Activated CD8-positive, alpha-beta memory T cell treated with anti-CD3 and anti-CD28 coated beads, Interleukin-2, amount 10 ng/mL, durations not matched to agents 7 days and 5 days (primary cell): ENCODE measurements around the gene RHBDF2. TPM values are rescaled to one million over a fixed set of nuclear protein-coding genes. Genes with fewer than 3 reads are reported as not detected.

Experiments used
- ATAC-seq: fragments of 150-1000 bp; cut with Tn5 transposase; one replicate; pipeline ENCODE4 v1.10.0; 2021; ENCODE audit warnings: moderate library complexity
- CTCF ChIA-PET: fragments of 350-600 bp; sonication (Branson Sonifier 250); formaldehyde crosslinking; loops from one replicate; lab custom pipeline; 2021; ENCODE audit warnings: antibody characterized with exemption; lab: Charles Lee
- DNase-seq: peaks from one replicate; pipeline ENCODE4 v3.0.0-alpha.2; 2020
- H3K27ac Mint-ChIP-seq: one replicate; pipeline ENCODE4 v1.8.0; 2021; ENCODE audit warnings: mild to moderate bottlenecking, mixed read lengths
- H3K27me3 Mint-ChIP-seq: one replicate; pipeline ENCODE4 v1.8.0; 2021; ENCODE audit warnings: mixed read lengths
- H3K36me3 Mint-ChIP-seq: one replicate; pipeline ENCODE4 v1.8.0; 2021; ENCODE audit warnings: mild to moderate bottlenecking, mixed read lengths
- H3K4me1 Mint-ChIP-seq: one replicate; pipeline ENCODE4 v1.8.0; 2021; ENCODE audit warnings: mixed read lengths
- H3K4me3 Mint-ChIP-seq: one replicate; pipeline ENCODE4 v1.8.0; 2021; ENCODE audit warnings: mild to moderate bottlenecking, moderate library complexity, mixed read lengths
- H3K9me3 Mint-ChIP-seq: one replicate; pipeline ENCODE4 v1.8.0; 2022; ENCODE audit warnings: low read depth, mixed read lengths
- total RNA-seq, 2 experiments: library from RNA; stranded (reverse); gene quantifications; one replicate each; pipeline ENCODE4 v1.2.3, GENCODE V29; 2021

RHBDF2 gene
- total RNA-seq, 2 experiments from 2014 or later = 29.6 to 42.1 TPM

DNA sequence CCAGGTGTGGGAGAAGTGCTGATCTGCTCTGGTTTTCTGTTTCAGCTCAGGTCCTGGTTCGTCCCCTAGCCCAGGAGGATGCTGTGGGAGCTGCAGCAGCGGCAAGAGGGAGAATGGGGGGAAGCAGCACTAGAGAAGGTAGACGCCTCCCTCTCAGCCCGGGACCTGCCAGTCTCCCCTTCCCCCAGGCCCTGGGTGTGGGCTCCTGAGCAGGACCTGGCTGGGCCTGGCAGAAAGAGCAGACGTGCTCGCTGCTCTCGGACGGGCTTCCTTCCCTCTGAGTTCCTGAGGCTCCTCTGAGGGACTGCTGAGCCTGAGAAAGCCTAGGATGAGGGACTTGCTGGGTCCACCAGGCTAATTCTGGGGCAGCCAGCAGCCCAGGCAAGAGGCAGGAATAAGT is 41.8 kb upstream of the RHBDF2 start:
- Mint-ChIP-seq H3K9me3 (no peaks in the 10 kb centered on the region), H3K4me1 (peaks cover 2% of the 10 kb centered on the region), H3K27ac (no peak overlapping the region), H3K27me3 (peaks cover 45% of the 10 kb centered on the region), H3K4me3 (no peak overlapping the region), H3K36me3 (no peaks in the 10 kb centered on the region)
- CTCF ChIA-PET = interaction anchor here (0.7 to 6.4 kb wide), 6 partner anchors 15 to 513 kb away, joined by 3 to 77 read pairs (median 6); no protein-coding TSS in a partner anchor
- ATAC-seq (no peak), DNase-seq (no peak)

DNA sequence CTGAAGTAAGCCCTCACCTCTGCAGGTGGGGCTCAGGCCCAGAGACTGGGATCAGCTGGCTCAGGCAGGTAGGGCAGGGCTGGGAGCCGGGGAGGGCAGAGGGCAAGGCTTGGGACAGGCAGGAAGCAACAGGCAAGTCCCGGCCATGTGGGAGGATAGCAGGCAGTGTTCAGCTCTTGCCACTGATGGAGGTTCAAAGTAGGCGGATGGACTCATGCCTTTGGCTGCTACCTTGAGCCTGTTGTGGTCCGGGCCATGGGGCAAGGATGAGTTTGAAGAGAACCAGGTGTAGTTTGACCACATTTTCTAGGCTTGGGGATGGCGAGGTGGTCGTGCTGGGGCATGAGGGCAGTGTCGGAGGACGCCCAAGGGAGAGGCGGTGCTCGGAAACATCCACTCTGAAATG is 41.3 kb upstream of the RHBDF2 start:
- Mint-ChIP-seq H3K4me3 (no peak overlapping the region), H3K36me3 (no peaks in the 10 kb centered on the region), H3K27ac (no peak overlapping the region), H3K27me3 (peaks cover 45% of the 10 kb centered on the region), H3K4me1 (peaks cover 2% of the 10 kb centered on the region), H3K9me3 (no peaks in the 10 kb centered on the region)
- DNase-seq = no peak
- CTCF ChIA-PET = interaction anchor here (1.4 to 6.4 kb wide), 4 partner anchors 15 to 82 kb away, joined by 3 to 77 read pairs (median 12); no protein-coding TSS in a partner anchor
- ATAC-seq = no peak

DNA sequence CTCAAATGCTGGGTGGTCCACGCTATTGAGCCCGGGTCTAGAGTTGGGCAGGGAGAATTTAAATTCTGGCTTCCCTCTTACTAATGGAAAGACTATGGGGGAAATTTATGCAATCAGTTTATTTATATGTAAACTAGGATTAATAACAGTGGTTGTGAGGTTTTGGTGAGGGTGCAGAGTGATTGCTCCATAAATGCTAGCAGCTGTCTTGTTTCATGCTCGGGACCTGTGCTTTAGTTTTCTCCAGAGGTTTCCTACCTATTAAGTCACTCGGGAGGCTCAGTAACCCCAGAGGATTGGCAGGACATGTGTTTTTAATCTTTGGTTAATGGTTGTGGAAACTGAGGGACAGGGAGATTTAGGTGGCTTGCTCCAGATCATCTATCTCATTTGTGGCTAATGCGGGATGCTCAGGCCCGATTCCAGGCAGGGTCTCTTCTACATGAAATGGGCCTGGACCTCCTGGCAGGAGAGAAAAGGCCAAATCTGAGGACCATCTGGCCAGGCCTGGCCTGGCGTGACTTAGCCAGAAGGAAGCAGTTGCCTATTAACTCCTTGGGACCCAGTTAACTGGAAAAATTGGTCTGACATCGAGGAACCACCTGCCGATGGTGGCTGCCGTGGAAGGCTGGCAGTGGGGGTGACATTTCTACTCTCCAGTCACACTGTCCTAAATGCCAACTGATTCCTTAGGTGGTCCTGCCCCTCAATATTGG is 40.7 kb upstream of the RHBDF2 start:
- Mint-ChIP-seq H3K9me3 (no peaks in the 10 kb centered on the region), H3K36me3 (no peaks in the 10 kb centered on the region), H3K27ac (no peak overlapping the region), H3K27me3 (peaks cover 50% of the 10 kb centered on the region), H3K4me3 (no peak overlapping the region), H3K4me1 (peaks cover 2% of the 10 kb centered on the region)
- CTCF ChIA-PET = interaction anchor here (6.4 kb wide), 1 partner anchor 18 kb away, joined by 77 read pairs; no protein-coding TSS in a partner anchor
- ATAC-seq (no peak), DNase-seq (no peak)

DNA sequence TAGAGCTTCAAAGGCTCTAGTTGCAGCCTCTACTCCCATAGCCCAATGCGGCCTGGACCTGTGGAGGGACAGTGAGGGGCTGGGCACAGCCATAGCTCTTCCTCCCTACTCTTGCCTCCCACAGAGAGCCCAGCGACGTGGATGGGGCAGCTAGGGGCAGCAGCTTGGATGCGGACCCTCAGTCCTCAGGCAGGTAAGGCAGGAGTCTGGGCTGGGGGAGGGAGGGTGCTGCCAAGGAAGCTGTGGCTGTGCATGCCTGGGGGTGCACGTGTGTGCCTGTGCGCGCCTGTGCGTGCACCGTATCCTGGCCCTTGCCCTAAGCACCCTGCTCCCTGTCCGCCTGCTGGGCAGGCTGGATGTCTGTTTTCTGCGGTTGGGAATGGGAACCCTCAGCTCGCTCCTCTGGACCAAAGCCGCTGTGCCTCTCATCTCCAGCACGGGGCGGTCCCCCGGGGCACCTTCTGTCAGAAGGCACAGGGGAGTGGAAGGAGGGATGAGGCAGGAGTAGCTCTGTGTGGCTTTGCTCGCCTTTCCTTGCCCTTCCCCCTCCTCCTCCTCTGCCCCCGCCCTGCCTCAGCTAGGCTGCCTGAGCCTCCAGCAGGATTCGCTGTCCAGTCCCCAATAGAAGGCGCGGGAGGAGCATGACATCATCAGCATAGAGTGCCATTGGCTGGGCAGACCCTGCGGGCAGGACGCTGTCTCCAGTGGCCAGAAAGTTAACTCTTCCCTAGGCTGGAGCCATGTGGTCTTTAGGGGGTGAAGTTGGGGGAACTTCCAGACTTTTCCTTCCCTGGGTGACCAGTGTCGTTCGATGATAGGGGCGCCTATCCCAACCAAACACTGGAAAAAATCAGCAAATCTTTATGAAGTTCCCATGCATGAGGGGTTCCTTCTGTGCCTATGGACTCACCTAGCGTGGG is 39.4 kb upstream of the RHBDF2 start:
- DNase-seq = no peak
- peaks cover 2% of the 10 kb centered on the region for H3K4me1 Mint-ChIP-seq
- H3K36me3 Mint-ChIP-seq = no peaks in the 10 kb centered on the region
- no peaks in the 10 kb centered on the region for H3K9me3 Mint-ChIP-seq
- CTCF ChIA-PET = interaction anchor here (1.0 to 1.6 kb wide), 4 partner anchors 17 to 74 kb away, joined by 3 to 6 read pairs (median 4); no protein-coding TSS in a partner anchor
- peak; percentile 51 for ATAC-seq
- peaks cover 62% of the 10 kb centered on the region for H3K27me3 Mint-ChIP-seq
- H3K4me3 Mint-ChIP-seq = no peak overlapping the region
- no peak overlapping the region for H3K27ac Mint-ChIP-seq

DNA sequence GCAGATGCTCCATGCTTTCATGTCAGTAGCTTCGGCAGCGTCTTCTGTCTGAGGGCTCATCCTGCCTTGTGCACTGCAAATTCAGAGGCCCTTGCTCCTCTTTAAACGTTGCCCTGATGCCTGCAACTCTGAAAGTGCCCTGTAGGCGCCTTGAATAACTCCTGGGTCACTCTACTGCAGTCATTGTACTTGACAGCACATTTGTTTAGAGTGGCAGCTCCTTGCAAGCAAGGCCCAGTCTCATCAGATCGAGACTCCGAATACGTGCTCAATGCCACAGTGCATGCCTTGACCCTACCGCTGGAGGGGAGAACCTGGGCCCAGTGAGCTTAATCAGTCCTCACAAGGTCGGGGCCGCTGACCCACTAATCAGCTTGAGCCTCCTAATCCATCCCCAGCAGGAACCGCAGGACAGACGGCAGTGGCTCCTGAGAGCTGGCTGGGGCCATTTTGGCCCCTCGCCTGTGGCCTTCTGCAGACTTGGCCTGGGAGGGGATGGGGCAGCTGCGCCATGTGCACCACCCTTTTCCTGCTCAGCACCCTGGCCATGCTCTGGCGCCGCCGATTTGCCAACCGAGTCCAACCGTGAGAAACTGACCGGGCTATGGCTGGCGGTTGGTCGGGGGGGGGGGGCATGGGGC is 38.5 kb upstream of the RHBDF2 start, which contains the start of gene PRCD:
Gene PRCD (plus strand): TSS at position 414 of the 641 bp plus-strand sequence. CDS start 98 bp downstream, at position 512.
- CTCF ChIA-PET = interaction anchor here (1.0 to 2.1 kb wide), 4 partner anchors 17 to 73 kb away, joined by 3 to 7 read pairs (median 4); no protein-coding TSS in a partner anchor
- Mint-ChIP-seq H3K27me3 (peaks cover 63% of the 10 kb centered on the region), H3K9me3 (no peaks in the 10 kb centered on the region), H3K4me1 (peaks cover 2% of the 10 kb centered on the region), H3K27ac (no peak within 1 kb of the TSS), H3K4me3 (no peak within 1 kb of the TSS), H3K36me3 (no peaks in the 10 kb centered on the region)
- ATAC-seq (no peak), DNase-seq (no peak)

DNA sequence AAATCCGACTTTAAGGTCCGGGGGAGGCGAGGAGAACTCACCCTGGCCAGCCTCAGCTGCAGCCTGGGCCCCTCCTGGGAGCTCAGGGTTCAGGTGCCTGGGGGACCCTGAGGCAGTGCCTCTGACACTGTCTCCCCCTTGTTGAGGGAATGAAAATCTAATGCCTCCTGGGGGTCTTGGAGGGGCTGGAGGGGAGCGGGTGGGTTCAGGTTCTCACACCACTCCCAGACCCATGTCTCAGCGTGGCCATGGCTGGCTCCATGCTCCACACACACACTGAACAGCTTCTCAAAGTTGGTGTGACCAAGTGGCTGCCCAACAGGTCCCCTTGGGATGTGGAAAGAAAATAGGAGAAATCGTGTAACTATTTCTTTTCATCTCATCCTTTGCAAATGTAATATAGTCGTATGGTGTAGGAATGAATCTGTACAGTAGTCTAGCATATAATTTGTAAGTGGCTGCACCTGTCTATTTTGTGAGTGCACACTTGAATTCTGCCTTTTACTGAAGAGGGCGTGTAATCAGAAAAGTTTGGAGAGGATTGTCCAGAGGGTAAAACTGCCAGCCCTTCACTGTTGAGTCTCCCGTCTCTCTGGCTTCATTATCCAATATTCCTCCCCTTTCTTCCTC is 37.8 kb upstream of the RHBDF2 start:
- no peak overlapping the region for H3K4me3 Mint-ChIP-seq
- no peak for ATAC-seq
- no peaks in the 10 kb centered on the region for H3K9me3 Mint-ChIP-seq
- CTCF ChIA-PET = interaction anchor here (1.0 to 2.1 kb wide), 3 partner anchors 16 to 31 kb away, joined by 3 to 7 read pairs (median 4); no protein-coding TSS in a partner anchor
- H3K27me3 Mint-ChIP-seq = peaks cover 60% of the 10 kb centered on the region
- no peak overlapping the region for H3K27ac Mint-ChIP-seq
- peaks cover 2% of the 10 kb centered on the region for H3K4me1 Mint-ChIP-seq
- no peak for DNase-seq
- no peaks in the 10 kb centered on the region for H3K36me3 Mint-ChIP-seq

DNA sequence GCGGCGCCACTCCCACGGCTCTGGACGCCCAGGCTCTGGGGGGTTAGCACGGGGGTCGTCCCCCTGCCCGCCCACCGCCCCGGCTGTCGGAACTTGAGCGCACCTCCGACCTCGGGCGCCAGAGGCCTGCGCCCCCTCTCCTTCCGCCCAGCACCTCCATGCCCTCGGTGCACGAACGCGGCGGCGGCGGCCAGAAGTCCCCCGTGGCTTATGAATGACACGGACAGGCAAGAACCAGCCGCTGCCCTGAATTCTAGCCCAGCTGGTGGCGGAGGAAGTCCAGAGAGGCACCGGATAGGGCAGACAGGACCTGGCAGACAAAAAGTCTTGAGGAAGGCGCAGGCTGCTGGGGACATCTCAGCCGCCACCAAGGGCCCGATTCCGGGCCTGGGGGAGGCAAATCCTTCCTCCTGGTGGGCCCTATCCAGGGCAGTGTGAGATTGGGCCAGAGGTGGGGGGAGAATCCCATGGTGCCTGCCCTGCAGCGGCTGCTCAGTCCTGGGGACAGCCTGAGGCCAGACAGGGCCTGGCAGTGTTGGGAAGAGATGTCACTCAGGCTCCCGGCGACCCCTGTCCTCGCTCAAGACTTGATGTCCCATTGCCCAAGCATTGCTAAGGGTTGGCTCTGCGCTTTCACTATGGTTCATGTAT is 37.2 kb upstream of the RHBDF2 start:
- no peaks in the 10 kb centered on the region for H3K9me3 Mint-ChIP-seq
- no peak for DNase-seq
- H3K36me3 Mint-ChIP-seq = no peaks in the 10 kb centered on the region
- CTCF ChIA-PET = interaction anchor here (1.2 to 2.1 kb wide), 3 partner anchors 11 to 18 kb away, joined by 3 to 7 read pairs (median 4); no protein-coding TSS in a partner anchor
- H3K27me3 Mint-ChIP-seq = peaks cover 55% of the 10 kb centered on the region
- no peak for ATAC-seq
- H3K4me1 Mint-ChIP-seq = no peaks in the 10 kb centered on the region
- H3K27ac Mint-ChIP-seq = no peak overlapping the region
- H3K4me3 Mint-ChIP-seq = no peak overlapping the region

DNA sequence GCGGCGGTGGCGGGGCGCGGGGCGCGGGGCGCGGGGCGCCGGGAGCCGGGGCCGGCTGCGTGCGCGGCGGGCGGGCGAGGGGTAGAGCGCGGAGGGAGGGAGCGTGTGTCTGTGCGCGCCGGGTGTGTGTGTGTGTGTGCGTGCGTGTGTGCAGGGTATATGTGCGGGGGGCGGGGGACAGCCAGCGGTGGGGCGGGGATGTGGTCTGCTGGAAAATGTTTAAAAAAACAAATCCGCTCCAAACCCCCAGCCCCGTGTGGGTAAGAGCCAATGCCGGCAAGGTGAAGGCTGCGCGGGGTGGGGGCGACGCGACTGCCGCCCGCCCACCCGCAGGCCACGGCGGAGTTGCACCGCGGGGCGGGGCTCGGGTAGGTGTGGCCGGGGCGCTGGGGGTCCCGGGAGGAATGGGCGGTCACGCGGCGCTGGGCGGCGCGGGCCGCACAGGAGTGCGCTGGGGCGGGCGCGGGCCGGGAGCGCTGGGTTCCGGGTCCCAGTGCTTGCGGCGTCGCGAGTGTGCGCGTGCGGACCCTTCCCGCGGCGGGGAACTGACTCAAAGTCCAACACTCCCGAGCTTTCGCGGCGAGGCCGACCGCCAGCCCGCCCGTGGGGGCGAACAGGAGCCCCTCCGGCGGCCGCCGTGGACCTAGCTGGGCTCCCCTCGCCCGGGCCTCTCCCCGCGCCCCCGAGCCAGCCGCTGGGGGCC is 36.5 kb upstream of the RHBDF2 start, which contains the start of gene CYGB:
Gene CYGB (minus strand): TSS at position 132 of the 703 bp plus-strand sequence. CDS start 167 bp downstream, outside the sequence.
- H3K27me3 Mint-ChIP-seq = peaks cover 58% of the 10 kb centered on the region
- DNase-seq (no peak), ATAC-seq (peak; percentile 41)
- CTCF ChIA-PET = interaction anchor here (1.0 to 2.1 kb wide), 5 partner anchors 10 to 20 kb away, joined by 3 to 7 read pairs (median 4); no protein-coding TSS in a partner anchor
- H3K27ac Mint-ChIP-seq = no peak within 1 kb of the TSS
- H3K4me1 Mint-ChIP-seq = no peaks in the 10 kb centered on the region
- H3K9me3 Mint-ChIP-seq = no peaks in the 10 kb centered on the region
- no peak within 1 kb of the TSS for H3K4me3 Mint-ChIP-seq
- no peaks in the 10 kb centered on the region for H3K36me3 Mint-ChIP-seq

DNA sequence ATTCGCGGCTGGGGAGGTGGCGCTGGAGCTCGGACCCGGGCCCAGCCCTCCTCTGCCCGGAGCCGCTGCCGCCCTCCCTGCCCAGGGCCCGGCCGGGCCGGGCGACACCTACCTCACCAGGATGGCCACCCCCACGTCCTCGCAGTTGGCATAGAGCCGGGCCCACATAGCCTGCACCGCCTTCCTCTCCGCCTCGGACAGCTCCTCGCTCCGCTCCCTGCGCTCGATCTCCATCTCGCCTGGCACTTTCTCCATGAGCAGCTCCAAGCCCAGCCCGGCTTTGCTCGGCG is 36.0 kb upstream of the RHBDF2 start:
- Mint-ChIP-seq H3K4me3 (no peak overlapping the region), H3K27ac (no peak overlapping the region), H3K27me3 (peaks cover 55% of the 10 kb centered on the region), H3K9me3 (no peaks in the 10 kb centered on the region), H3K36me3 (no peaks in the 10 kb centered on the region), H3K4me1 (no peaks in the 10 kb centered on the region)
- no peak for DNase-seq
- no peak for ATAC-seq
- CTCF ChIA-PET = interaction anchor here (1.0 to 1.4 kb wide), 4 partner anchors 10 to 20 kb away, joined by 3 to 8 read pairs (median 4); no protein-coding TSS in a partner anchor

DNA sequence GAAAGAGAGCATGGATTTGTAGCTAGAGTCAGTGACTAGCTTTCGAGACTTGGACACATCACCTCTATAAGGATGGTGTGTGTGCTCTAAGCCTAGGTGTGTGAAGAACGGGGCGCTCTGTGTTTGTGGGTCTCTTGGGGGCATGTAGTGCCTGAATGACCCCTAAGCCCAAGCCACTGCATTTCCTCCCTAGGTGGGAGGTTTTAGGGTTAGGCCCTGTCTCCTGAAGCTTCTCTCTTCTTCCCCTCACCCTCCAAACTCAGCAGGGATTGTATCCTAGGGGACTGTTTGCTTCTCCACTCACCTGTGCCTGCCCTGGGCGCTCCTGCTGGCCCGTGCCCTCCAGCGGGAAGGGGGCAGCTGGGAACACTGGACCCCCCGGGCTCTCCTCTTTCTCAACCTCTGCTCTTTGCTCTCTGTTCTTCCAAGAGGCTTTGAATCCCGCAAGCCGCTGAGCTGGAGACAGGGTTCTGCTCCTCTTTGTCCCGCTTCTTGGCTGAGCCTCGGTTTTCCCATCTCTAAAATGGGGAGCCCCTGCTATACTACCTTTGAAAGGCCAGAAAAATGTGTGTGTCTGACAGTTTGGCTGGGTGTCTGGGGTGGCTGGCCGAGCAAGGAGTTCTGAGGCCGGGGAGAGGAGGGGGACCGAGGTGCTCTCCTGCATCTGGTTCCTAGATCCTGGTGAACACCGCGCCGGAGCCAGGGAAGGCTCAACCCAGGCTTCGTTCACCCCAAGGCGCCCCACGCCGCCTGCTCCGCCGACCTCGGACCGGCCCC is 35.5 kb upstream of the RHBDF2 start:
- Mint-ChIP-seq H3K27ac (no peak overlapping the region), H3K4me1 (no peaks in the 10 kb centered on the region), H3K27me3 (peaks cover 51% of the 10 kb centered on the region), H3K36me3 (no peaks in the 10 kb centered on the region), H3K4me3 (no peak overlapping the region), H3K9me3 (no peaks in the 10 kb centered on the region)
- DNase-seq (no peak), ATAC-seq (no peak)
- CTCF ChIA-PET = interaction anchor here (0.9 to 1.4 kb wide), 5 partner anchors 10 to 49 kb away, joined by 3 to 8 read pairs (median 4); partner anchors contain the start of gene ST6GALNAC2
